NCI-H2107 treated with DMSO at 0.1 percent for 48 hours (cell line): ENCODE data around the gene DNLZ.
"Not testable (repeated sequence)": the region's sequence is repeated elsewhere in the genome, so short reads cannot be mapped to it uniquely, and the experiment has no call there.

Source experiments
- DNase-seq: peaks from one replicate; lab custom pipeline; 2025; ENCODE audit not compliant: unreplicated experiment; lab: John Stamatoyannopoulos, UW

Gene DNLZ

GRCh38 chr9:136320972-136321371, 42.6 kb downstream of the DNLZ start:
- not testable (repeated sequence) for DNase-seq

- not testable (repeated sequence) for DNase-seq
Observed at GRCh38 chr9:136319955-136320354, 43.6 kb downstream of the DNLZ start.

GRCh38 chr9:136319244-136319643, 44.3 kb downstream of the DNLZ start:
- DNase-seq = not testable (repeated sequence)

GRCh38 chr9:136318776-136319241, 44.7 kb downstream of the DNLZ start:
- no peak for DNase-seq

- DNase-seq = no peak
Observed at GRCh38 chr9:136318111-136318775, 45.3 kb downstream of the DNLZ start.

- DNase-seq = no peak
Observed at GRCh38 chr9:136317695-136318094, 45.8 kb downstream of the DNLZ start.

GRCh38 chr9:136316896-136317676, 46.5 kb downstream of the DNLZ start:
- DNase-seq = no peak

GRCh38 chr9:136316271-136316751, 47.2 kb downstream of the DNLZ start:
- DNase-seq = no peak

- DNase-seq = no peak
Observed at GRCh38 chr9:136314944-136315343, 48.6 kb downstream of the DNLZ start.

- no peak for DNase-seq
Observed at GRCh38 chr9:136314056-136314416, 49.5 kb downstream of the DNLZ start.

GRCh38 chr9:136313111-136314055, 50.2 kb downstream of the DNLZ start:
- no peak for DNase-seq

- DNase-seq = no peak
Observed at GRCh38 chr9:136312436-136312835, 51.1 kb downstream of the DNLZ start.

- no peak for DNase-seq
Observed at GRCh38 chr9:136312009-136312375, 51.6 kb downstream of the DNLZ start.

GRCh38 chr9:136311051-136312008, 52.2 kb downstream of the DNLZ start:
- peak; percentile 69 for DNase-seq

GRCh38 chr9:136310273-136311030, 53.1 kb downstream of the DNLZ start:
- DNase-seq = peak; percentile 64

GRCh38 chr9:136309806-136310220, 53.7 kb downstream of the DNLZ start:
- DNase-seq = no peak
